ENCODE results near the gene CLEC17A.
"Not testable (repeated sequence)": the region's sequence is repeated elsewhere in the genome, so short reads cannot be mapped to it uniquely, and the experiment has no call there.

CLEC17A gene

DNA sequence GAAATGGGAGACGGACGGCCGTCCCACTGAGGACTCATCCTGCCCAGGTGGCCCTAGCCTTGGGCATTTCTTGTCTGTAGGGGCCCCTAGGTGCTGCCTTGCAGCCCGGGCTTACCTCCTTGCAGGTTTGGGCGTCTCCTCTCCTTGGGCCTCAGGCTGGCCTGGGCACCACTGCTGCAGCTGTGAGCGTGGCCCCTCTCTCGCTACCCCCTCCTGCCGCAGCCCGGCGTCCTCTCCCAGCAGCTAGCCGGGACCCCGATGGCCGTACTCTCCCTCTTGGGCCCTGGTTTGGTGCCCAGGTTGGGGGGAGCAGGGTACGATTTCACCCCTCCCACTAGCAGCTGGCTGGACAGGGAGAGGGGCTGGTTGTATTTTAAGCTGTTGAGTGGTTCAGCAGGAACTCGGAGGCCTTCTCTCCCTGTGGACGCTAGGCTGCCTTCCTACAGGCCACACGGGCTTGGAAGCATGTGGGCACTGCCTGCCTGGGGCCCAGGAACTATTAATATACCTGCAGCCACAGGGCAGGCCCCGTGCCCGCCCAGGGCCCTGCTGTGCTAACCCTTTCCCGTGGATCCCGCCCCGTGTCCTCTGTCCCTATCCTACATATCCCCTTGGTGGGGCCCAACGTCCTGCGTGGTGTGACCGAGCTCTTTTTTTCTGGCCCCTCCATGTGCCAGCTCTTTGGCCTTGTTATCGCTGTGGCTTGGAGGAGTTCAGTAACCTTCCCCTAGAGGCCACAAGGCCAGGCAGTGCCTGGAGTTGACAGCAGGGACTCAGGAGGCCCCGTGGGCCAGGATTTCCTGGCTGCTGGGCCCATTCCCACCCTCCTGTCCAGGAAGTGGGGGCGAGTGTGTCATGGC is 22.7 kb upstream of the CLEC17A start:
- DNase-seq = no peak

- no peak for DNase-seq
Observed at GRCh38 chr19:14560776-14561108, 22.1 kb upstream of the CLEC17A start.

DNA sequence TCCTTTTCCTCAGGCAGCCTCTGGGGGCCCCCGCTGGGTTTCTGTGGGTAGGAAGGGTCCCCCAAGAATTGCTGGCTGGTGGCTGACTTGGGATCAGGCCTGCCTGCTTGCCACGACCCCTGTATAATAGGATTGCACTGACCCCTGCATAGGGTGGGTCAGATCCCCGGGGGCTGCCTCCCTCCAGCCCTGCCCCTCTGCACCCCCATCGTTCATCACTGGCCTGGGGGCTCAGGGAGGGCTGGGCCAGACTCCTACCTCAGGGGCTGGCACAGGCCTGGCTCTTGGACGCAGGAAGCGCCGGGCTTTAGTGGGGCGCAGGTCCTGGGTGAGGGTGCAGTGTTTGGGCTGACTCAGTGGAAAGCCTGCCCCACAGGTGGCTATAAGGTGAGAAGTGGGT is 21.6 kb upstream of the CLEC17A start:
- DNase-seq = no peak

DNA sequence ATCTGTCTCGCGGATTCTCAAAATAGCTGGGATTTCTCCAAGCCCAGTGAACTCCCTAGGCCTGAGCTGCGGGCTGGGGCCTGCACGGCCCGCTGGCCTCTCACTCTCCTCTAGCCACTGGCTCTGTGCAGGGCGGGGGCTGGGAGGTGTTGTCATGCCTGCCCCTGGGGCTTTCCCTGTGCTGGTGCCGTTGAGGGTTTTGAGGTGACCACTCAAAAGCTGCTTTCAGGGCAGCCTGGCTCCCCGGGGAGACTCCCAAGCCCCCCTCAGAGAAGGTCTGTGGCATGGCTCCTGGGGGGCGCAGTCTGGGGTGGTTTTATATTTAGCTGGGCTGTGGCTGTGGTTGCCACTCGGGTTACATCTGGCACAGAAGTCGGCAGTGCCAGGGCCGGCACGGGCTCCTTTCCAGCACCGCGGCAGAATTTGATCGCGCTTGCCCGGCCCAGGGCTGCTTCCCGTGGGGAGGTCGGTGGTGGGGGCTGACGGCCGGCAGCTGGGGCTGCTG is 21.0 kb upstream of the CLEC17A start:
- DNase-seq = no peak

GRCh38 chr19:14562660-14563589 is 20.0 kb upstream of the CLEC17A start:
- no peak for DNase-seq

- DNase-seq = no peak
Observed at GRCh38 chr19:14563590-14563926, 19.3 kb upstream of the CLEC17A start.

DNA sequence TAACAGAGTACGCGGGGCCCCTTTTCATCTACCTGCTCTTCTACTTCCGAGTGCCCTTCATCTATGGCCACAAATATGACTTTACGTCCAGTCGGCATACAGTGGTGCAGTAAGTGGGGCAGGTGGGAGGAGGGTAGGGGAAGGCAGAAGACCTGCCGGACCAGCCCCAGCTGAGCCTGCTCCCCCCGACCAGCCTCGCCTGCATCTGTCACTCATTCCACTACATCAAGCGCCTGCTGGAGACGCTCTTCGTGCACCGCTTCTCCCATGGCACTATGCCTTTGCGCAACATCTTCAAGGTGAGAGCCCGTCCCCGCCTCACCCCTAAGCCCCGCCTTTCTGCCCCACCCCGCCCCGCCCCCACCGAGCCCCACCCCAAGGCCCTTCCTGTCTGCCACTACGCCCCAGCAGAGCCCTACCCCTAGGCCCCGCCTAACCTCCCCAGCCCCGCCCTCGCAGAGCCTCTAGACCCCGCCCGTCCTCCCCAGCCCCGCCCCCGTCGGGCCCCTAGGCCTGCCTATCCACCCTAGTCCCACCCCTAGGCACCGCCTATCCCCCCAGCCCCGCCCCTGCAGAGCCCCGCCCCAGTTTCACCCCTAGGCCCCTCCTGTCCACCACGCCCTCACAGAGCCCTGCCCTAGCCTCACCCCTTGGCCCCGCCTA is 18.8 kb upstream of the CLEC17A start:
- no peak for DNase-seq

DNA sequence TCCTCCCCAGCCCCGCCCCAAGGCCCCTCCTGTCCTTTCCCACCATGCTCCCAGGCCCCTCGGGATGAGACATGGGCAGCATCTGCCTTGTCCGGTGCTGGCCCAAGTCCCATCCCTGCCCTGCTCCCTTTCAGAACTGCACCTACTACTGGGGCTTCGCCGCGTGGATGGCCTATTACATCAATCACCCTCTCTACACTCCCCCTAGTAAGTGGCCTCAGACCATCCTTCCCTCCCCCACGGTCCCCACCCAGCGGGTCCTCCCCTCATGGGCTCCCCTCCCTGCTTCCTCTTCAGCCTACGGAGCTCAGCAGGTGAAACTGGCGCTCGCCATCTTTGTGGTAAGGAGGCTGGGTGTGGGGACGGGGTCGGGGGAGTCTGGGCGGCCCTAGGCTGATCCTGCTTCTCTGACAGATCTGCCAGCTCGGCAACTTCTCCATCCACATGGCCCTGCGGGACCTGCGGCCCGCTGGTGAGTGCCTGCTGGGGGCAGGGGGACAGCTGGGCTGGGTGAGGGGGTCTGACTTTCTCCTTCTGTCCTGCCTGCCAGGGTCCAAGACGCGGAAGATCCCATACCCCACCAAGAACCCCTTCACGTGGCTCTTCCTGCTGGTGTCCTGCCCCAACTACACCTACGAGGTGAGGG is 18.1 kb upstream of the CLEC17A start:
- not testable (repeated sequence) for DNase-seq

DNA sequence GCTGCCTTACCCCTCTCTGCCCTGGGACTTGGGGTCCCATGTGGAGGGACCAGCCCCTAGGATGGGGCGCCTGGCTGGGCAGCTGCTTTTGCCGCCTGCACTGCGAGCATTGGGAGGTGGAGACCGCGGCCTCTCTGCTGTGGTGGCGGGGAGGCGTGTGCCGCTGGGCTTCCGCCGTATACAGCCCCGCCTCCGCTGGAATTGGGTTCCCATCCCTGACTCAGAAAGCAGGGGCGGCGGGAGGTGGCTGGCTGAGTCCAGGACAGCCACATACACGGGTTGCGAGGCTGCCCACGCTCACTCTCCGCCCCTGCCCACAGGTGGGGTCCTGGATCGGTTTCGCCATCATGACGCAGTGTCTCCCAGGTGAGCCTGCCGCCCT is 17.6 kb upstream of the CLEC17A start:
- DNase-seq = no peak

GRCh38 chr19:14565765-14566711 is 16.8 kb upstream of the CLEC17A start:
- no peak for DNase-seq

DNA sequence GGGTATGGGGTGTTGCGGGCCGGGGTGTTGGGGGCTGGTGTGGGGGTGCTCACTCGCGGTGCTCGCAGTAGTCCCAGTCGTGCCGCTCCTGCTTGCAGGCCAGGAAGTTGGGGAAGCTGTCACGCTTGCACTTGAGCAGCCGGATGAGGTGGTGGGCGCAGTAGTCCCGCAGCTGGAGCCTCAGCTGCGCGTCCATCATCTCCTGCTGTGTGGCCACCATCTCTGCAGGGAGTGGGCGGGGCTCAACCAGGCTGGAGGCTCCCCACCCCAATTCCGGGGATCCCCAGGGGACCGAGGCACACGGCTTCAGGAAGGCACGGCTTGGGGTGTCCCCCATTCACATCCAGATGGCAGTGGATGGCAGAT is 16.2 kb upstream of the CLEC17A start:
- DNase-seq = no peak

DNA sequence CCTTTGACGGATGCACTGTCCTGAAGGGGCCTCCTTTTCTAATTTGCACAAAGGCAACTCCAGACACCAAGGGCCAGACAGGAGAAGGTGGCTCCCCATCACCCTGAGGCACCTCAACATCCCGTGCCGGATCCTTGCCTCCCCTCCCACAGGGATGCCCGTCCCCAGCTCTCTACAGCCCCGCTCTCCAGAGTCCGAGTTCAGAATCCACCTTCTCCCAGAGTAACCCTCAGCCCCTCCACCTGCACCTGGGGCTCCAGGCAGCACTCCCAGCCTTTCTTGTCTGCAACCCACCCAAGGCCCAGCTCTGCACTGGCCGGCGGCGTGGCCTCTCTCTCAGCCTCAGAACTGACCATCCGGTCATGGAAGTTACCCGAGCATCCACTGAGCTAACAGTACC is 15.8 kb upstream of the CLEC17A start:
- DNase-seq = no peak

- DNase-seq = no peak
Observed at GRCh38 chr19:14570864-14571527, 11.9 kb upstream of the CLEC17A start.

- peak; percentile 91 for DNase-seq
Observed at GRCh38 chr19:14571695-14572490, 11.0 kb upstream of the CLEC17A start, which contains the start of gene NDUFB7. Gene NDUFB7, minus strand, starts transcription at chr19:14572066. Its CDS starts 66 bp downstream, at chr19:14572000.

DNA sequence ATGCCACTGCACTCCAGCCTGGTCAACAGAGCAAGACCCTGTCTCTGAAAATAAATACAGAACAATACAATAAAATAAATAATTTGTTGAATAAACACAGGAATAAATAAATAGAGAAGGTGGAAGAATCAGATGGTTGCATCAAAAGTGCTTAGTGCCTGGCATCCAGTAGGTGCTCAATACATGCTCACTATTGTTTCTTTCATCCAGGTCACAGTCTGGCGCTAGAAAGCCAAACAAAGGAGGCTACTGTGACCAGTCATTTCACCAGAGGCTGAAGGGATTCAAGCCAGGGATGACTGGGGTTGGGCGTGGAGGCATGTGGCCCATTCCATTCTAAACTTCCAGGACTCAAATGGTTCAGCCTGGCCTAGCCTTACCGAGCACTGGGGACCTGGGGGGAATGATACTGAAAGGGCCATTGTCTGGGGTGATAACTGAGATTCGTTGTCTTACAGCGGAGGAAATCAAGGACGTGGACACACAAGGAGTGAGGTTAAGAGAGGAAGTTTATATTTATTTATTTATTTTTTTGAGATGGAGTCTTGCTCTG is 7.4 kb upstream of the CLEC17A start:
- DNase-seq = no peak

DNA sequence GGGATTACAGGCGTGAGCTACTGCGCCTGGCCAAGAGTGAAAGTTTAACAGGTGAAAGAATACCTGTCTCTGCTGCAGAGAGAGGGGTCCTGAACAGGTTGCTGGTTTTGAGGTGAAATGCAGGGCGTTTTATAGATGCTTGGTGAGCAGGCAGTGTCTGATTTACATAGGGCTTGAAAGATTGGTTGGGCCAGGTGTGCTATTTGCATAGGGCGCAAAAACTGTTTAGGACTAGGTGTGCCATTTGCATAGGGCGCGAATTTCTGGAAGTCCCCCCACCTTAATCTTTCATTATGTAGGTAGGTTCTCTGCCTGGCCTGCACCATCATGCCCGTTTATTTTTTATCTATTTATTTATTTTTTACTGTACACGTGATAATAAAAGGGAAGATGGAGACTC is 6.5 kb upstream of the CLEC17A start:
- DNase-seq = no peak

GRCh38 chr19:14577264-14577663 is 5.6 kb upstream of the CLEC17A start:
- no peak for DNase-seq

GRCh38 chr19:14577885-14578427 is 4.9 kb upstream of the CLEC17A start:
- no peak for DNase-seq

GRCh38 chr19:14580623-14581237 is 2.2 kb upstream of the CLEC17A start:
- DNase-seq = no peak
